ENCODE results near the gene ABTB2. TPM values are rescaled to one million over a fixed set of nuclear protein-coding genes. Genes with fewer than 3 reads are reported as not detected.
"Not testable (repeated sequence)": the region's sequence is repeated elsewhere in the genome, so short reads cannot be mapped to it uniquely, and the experiment has no call there.

Gene ABTB2
- total RNA-seq, 1 donor from 2014 or later = 0.13 TPM

GRCh38 chr11:34263441-34264091 is 94.2 kb downstream of the ABTB2 start:
- DNase-seq (ENCODE audit: low read depth in 2 of 2) = no peak

- no peak for DNase-seq (ENCODE audit: low read depth in 2 of 2)
Measured at GRCh38 chr11:34262531-34263081, 95.2 kb downstream of the ABTB2 start.

- DNase-seq (ENCODE audit: low read depth in 2 of 2) = no peak
Measured at GRCh38 chr11:34261820-34262219, 96.0 kb downstream of the ABTB2 start.

- DNase-seq (ENCODE audit: low read depth in 2 of 2) = no peak
Measured at GRCh38 chr11:34261095-34261494, 96.7 kb downstream of the ABTB2 start.

GRCh38 chr11:34260072-34260575 is 97.7 kb downstream of the ABTB2 start:
- DNase-seq (ENCODE audit: low read depth in 2 of 2) = no peak

- DNase-seq (ENCODE audit: low read depth in 2 of 2) = no peak
Measured at GRCh38 chr11:34259087-34259486, 98.7 kb downstream of the ABTB2 start.

- no peak for DNase-seq (ENCODE audit: low read depth in 2 of 2)
Measured at GRCh38 chr11:34256626-34257025, 101.2 kb downstream of the ABTB2 start.

- no peak for DNase-seq (ENCODE audit: low read depth in 2 of 2)
Measured at GRCh38 chr11:34256150-34256549, 101.7 kb downstream of the ABTB2 start.

GRCh38 chr11:34255101-34255500 is 102.7 kb downstream of the ABTB2 start:
- DNase-seq (ENCODE audit: low read depth in 2 of 2) = no peak

GRCh38 chr11:34254011-34254410 is 103.8 kb downstream of the ABTB2 start:
- no peak for DNase-seq (ENCODE audit: low read depth in 2 of 2)

- DNase-seq (ENCODE audit: low read depth in 2 of 2) = no peak
Measured at GRCh38 chr11:34252651-34253050, 105.2 kb downstream of the ABTB2 start.

GRCh38 chr11:34252015-34252414 is 105.8 kb downstream of the ABTB2 start:
- no peak for DNase-seq (ENCODE audit: low read depth in 2 of 2)

GRCh38 chr11:34251589-34251980 is 106.2 kb downstream of the ABTB2 start:
- DNase-seq (ENCODE audit: low read depth in 2 of 2) = peak in 1 of 2 donors; percentile 17

GRCh38 chr11:34250732-34251588 is 106.8 kb downstream of the ABTB2 start:
- peak in 1 of 2 donors; percentile 33 for DNase-seq (ENCODE audit: low read depth in 2 of 2)

GRCh38 chr11:34250211-34250610 is 107.6 kb downstream of the ABTB2 start:
- no peak for DNase-seq (ENCODE audit: low read depth in 2 of 2)

- DNase-seq (ENCODE audit: low read depth in 2 of 2) = no peak
Measured at GRCh38 chr11:34249439-34249838, 108.4 kb downstream of the ABTB2 start.

- not testable (repeated sequence) for DNase-seq (ENCODE audit: low read depth in 2 of 2)
Measured at GRCh38 chr11:34246511-34246910, 111.3 kb downstream of the ABTB2 start.

- DNase-seq (ENCODE audit: low read depth in 2 of 2) = no peak
Measured at GRCh38 chr11:34245041-34245440, 112.8 kb downstream of the ABTB2 start.

- DNase-seq (ENCODE audit: low read depth in 2 of 2) = peak in 1 of 2 donors; percentile 18
Measured at GRCh38 chr11:34243600-34244464, 114.0 kb downstream of the ABTB2 start.

- DNase-seq (ENCODE audit: low read depth in 2 of 2) = peak in 1 of 2 donors; percentile 4
Measured at GRCh38 chr11:34242037-34242625, 115.7 kb downstream of the ABTB2 start.

- DNase-seq (ENCODE audit: low read depth in 2 of 2) = no peak
Measured at GRCh38 chr11:34240150-34240494, 117.7 kb downstream of the ABTB2 start.
